ENCODE data around the gene KSR2. TPM values are rescaled to one million over a fixed set of nuclear protein-coding genes. Genes with fewer than 3 reads are reported as not detected.

The KSR2 gene
- total and polyA plus RNA-seq, 2 of the 4 experiments (the other 2 are of a cell fraction) = not detected

DNA sequence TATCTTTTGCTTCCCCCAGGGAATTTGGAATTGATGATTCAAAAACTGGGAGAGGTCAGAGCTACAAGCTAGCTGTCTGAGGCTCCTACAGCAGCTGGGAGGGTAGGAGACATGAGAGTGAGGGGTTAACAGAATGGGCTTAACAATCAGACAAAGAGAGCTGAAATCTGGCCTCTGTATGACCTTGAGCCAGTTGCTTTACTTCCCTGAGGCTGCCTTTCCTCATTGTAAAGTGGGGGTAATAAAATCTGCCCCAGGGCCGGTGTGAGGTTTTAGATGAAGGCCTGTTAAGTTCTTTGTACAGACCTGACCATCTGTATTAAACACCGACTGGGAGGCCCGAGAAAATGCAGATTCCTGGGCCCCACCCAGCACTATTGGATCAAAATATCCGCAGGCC lies 443.0 kb downstream of the KSR2 start:
- no CpG with 5 or more reads among the region's 4 CpGs for WGBS, 2 experiments (ENCODE audit: extremely low coverage in 2 of 2, insufficient read length in 1 of 2)
- Histone ChIP-seq H3K27ac (ENCODE audit: insufficient read depth, low read length) (no peak overlapping the region), H3K27me3 (ENCODE audit: control insufficient read depth, insufficient read depth, low read length) (no peaks in the 10 kb centered on the region), H2AK5ac (ENCODE audit: low read depth, low read length) (no peak overlapping the region), H3K4me1 (ENCODE audit: control insufficient read depth, insufficient read depth, low read length) (no peaks in the 10 kb centered on the region), H3K9me1 (ENCODE audit: insufficient read depth, low read length) (no peaks in the 10 kb centered on the region), H3K14ac (replicated peaks; ENCODE audit: low read depth, low read length) (no peak overlapping the region), H2BK120ac (ENCODE audit: low read depth, low read length) (no peak overlapping the region), H2BK20ac (ENCODE audit: low read depth, low read length) (no peak overlapping the region), H3K4ac (ENCODE audit: low read depth, low read length) (no peak overlapping the region), H4K5ac (ENCODE audit: low read depth, low read length) (no peak overlapping the region), H2AK9ac (replicated peaks; ENCODE audit: low read depth, low read length, poor library complexity) (no peak overlapping the region), H2AFZ (replicated peaks; ENCODE audit: low read length, poor library complexity) (no peak overlapping the region), H3K4me2 (ENCODE audit: low read depth, low read length) (no peak overlapping the region), H2BK5ac (ENCODE audit: low read depth, low read length, poor library complexity, severe bottlenecking) (no peak overlapping the region), H3K9ac (ENCODE audit: low read depth, low read length) (no peak overlapping the region), H3K79me1 (ENCODE audit: low read depth in 1 of 2, low read length in 2 of 2) (no peaks in the 10 kb centered on the region), H3K56ac (ENCODE audit: extremely low read depth, insufficient read depth, low read length) (no peak overlapping the region), H3K9me3 (ENCODE audit: control insufficient read depth, insufficient read depth, low read length) (peaks cover 33% of the 10 kb centered on the region), H2BK15ac (ENCODE audit: low read depth, low read length) (no peak overlapping the region), H3K36me3 (ENCODE audit: control insufficient read depth, insufficient read depth, low read length) (no peaks in the 10 kb centered on the region), H4K20me1 (ENCODE audit: insufficient read depth, low read length) (no peaks in the 10 kb centered on the region), H3K23ac (ENCODE audit: low read depth, low read length) (no peak overlapping the region), H3K4me3 (ENCODE audit: insufficient read depth, low read depth, low read length) (no peak overlapping the region), H4K91ac (ENCODE audit: insufficient read depth, low read depth, low read length) (no peak overlapping the region), H3K18ac (ENCODE audit: low read depth, low read length) (no peak overlapping the region), H4K8ac (ENCODE audit: low read depth in 2 of 2, low read length in 2 of 2) (no peak overlapping the region)
- DNase-seq = no peak
- POLR2A ChIA-PET (ENCODE audit: unreplicated experiment) = no interaction called here
- CTCF ChIA-PET = interaction anchor here (0.6 kb wide), 1 partner anchor 264 kb away, joined by 3 read pairs; no protein-coding TSS in a partner anchor
- intact Hi-C loops (cut with micrococcal nuclease) (no loop called here), dilution Hi-C loops (cut with HindIII; ENCODE audit: low sequenced_read_pairs, unreplicated experiment) (no loop called here), in situ Hi-C loops (cut with MboI; ENCODE audit: low sequenced_read_pairs) (no loop called here)
- BruUV-seq (replicated peaks) = no TSS peak
- no peak for ATAC-seq (ENCODE audit: low read depth)
- TF ChIP-seq RFX5 (IDR thresholded peaks at IDR 0.05; ENCODE audit: low read depth, low read length) = no peak
- no peak for TF ChIP-seq SMC3 (IDR thresholded peaks at IDR 0.05; ENCODE audit: low read depth, low read length)
- TF ChIP-seq, protein P1, sequence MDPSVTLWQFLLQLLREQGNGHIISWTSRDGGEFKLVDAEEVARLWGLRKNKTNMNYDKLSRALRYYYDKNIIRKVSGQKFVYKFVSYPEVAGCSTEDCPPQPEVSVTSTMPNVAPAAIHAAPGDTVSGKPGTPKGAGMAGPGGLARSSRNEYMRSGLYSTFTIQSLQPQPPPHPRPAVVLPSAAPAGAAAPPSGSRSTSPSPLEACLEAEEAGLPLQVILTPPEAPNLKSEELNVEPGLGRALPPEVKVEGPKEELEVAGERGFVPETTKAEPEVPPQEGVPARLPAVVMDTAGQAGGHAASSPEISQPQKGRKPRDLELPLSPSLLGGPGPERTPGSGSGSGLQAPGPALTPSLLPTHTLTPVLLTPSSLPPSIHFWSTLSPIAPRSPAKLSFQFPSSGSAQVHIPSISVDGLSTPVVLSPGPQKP (IDR thresholded peaks at IDR 0.05; ENCODE audit: borderline replicate concordance, low read depth, low read length) = no peak
- TF ChIP-seq, protein P2, sequence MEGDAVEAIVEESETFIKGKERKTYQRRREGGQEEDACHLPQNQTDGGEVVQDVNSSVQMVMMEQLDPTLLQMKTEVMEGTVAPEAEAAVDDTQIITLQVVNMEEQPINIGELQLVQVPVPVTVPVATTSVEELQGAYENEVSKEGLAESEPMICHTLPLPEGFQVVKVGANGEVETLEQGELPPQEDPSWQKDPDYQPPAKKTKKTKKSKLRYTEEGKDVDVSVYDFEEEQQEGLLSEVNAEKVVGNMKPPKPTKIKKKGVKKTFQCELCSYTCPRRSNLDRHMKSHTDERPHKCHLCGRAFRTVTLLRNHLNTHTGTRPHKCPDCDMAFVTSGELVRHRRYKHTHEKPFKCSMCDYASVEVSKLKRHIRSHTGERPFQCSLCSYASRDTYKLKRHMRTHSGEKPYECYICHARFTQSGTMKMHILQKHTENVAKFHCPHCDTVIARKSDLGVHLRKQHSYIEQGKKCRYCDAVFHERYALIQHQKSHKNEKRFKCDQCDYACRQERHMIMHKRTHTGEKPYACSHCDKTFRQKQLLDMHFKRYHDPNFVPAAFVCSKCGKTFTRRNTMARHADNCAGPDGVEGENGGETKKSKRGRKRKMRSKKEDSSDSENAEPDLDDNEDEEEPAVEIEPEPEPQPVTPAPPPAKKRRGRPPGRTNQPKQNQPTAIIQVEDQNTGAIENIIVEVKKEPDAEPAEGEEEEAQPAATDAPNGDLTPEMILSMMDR (conservative IDR thresholded peaks at IDR 0.05; ENCODE audit: low read depth, low read length) = no peak
- no peak for TF ChIP-seq POLR2A (IDR thresholded peaks at IDR 0.05; ENCODE audit: low read depth, low read length)
- no peak for TF ChIP-seq FOS (IDR thresholded peaks at IDR 0.05; ENCODE audit: low read depth, low read length)
- no peak for TF ChIP-seq BHLHE40 (IDR thresholded peaks at IDR 0.05; ENCODE audit: low read depth, low read length)
- TF ChIP-seq RAD21 (IDR thresholded peaks at IDR 0.05; ENCODE audit: low read length) = no peak
- TF ChIP-seq, protein P3, sequence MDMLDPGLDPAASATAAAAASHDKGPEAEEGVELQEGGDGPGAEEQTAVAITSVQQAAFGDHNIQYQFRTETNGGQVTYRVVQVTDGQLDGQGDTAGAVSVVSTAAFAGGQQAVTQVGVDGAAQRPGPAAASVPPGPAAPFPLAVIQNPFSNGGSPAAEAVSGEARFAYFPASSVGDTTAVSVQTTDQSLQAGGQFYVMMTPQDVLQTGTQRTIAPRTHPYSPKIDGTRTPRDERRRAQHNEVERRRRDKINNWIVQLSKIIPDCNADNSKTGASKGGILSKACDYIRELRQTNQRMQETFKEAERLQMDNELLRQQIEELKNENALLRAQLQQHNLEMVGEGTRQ (IDR thresholded peaks at IDR 0.05; ENCODE audit: low read depth, low read length) = no peak
- no peak for TF ChIP-seq RCOR1 (IDR thresholded peaks at IDR 0.05; ENCODE audit: insufficient replicate concordance, low read length)
- no peak for TF ChIP-seq CHD1 (IDR thresholded peaks at IDR 0.05; ENCODE audit: low read depth, low read length)
- no peak for TF ChIP-seq NFE2L2 (IDR thresholded peaks at IDR 0.05; ENCODE audit: low read depth, low read length)
- TF ChIP-seq CEBPB (IDR thresholded peaks at IDR 0.05; ENCODE audit: low read depth, low read length) = no peak
- TF ChIP-seq MAZ (IDR thresholded peaks at IDR 0.05; ENCODE audit: borderline replicate concordance, low read depth, low read length) = no peak
- TF ChIP-seq MAFK (IDR thresholded peaks at IDR 0.05; ENCODE audit: low read depth, low read length) = no peak
- no peak for TF ChIP-seq MXI1 (IDR thresholded peaks at IDR 0.05; ENCODE audit: borderline replicate concordance, low read depth, low read length)

Data from IMR-90 (cell line).